Lung (tissue), 12 donors: ENCODE data around the gene ARMC3. TPM values are rescaled to one million over a fixed set of nuclear protein-coding genes. Genes with fewer than 3 reads are reported as not detected.
A peak's percentile ranks its signal among the peaks of the same experiment; 100 is the strongest.

ENCODE experiments used
- ATAC-seq: fragments of 200-7000 bp; cut with Tn5 transposase; one replicate; pipeline ENCODE4 v1.9.1; 2020; ENCODE audit warnings: moderate number of reproducible peaks; ENCODE audit not compliant: insufficient read depth, low FRiP score
- DNase-seq, 3 donors: peaks; one replicate each; pipeline ENCODE4 v3.0.0-alpha.2; 2013 to 2017
- H3K27ac ChIP-seq, 2 donors: one replicate each; pipeline ENCODE4 v1.5.1; 2013; ENCODE audit warnings: mild to moderate bottlenecking in 2 of 2, moderate library complexity in 2 of 2, control low read depth in 1 of 2, inconsistent platforms in 1 of 2, low read depth in 1 of 2, low read length in 1 of 2
- H3K27me3 ChIP-seq, 3 donors: one replicate each; pipeline ENCODE4 v1.5.1; 2013; ENCODE audit warnings: low read length in 2 of 3; ENCODE audit not compliant: control insufficient read depth in 3 of 3, insufficient read depth in 3 of 3
- H3K36me3 ChIP-seq, 4 donors: one replicate each; pipeline ENCODE4 v1.5.1; 2013; ENCODE audit warnings: low read length in 4 of 4, mild to moderate bottlenecking in 1 of 4, moderate library complexity in 1 of 4; ENCODE audit not compliant: control insufficient read depth in 4 of 4, insufficient read depth in 4 of 4
- H3K4me1 ChIP-seq, 5 donors: one replicate each; pipeline ENCODE4 v1.5.1; 2013; ENCODE audit warnings: low read length in 5 of 5, mild to moderate bottlenecking in 2 of 5, moderate library complexity in 1 of 5; ENCODE audit not compliant: control insufficient read depth in 5 of 5, insufficient read depth in 5 of 5
- H3K4me3 ChIP-seq: one replicate; pipeline ENCODE4 v1.5.1; 2013; ENCODE audit warnings: mild to moderate bottlenecking, control low read depth, moderate library complexity
- H3K9ac ChIP-seq, 2 donors: one replicate each; pipeline ENCODE4 v1.5.1; 2013; ENCODE audit warnings: low read length in 2 of 2, control low read depth in 1 of 2; ENCODE audit not compliant: insufficient read depth in 1 of 2
- H3K9me3 ChIP-seq, 4 donors: one replicate each; pipeline ENCODE4 v1.5.1; 2013; ENCODE audit warnings: low read length in 3 of 4, mild to moderate bottlenecking in 1 of 4, moderate library complexity in 1 of 4; ENCODE audit not compliant: control insufficient read depth in 4 of 4, insufficient read depth in 3 of 4
- WGBS, 2 donors: extraction: QIAGEN DNeasy Blood & Tissue Kit; methylation state at CpG; one replicate each; pipeline ENCODE4 v1.1.7; 2013; 5-methylcytosine and 5-hydroxymethylcytosine counted together
- polyA plus RNA-seq, 2 donors: library from polyadenylated mRNA; stranded (reverse); fragments of 200-250 nt; gene quantifications; one replicate each; pipeline ENCODE4 v1.2.1, GENCODE V29; 2013
- total RNA-seq, 2 donors: library from RNA; depleted of rRNA in 1 of 2; stranded (reverse); fragments of >200 nt in 1 of 2; gene quantifications; one replicate each; pipeline ENCODE4 v1.2.1, GENCODE V29; 2014 to 2021
- TF ChIP-seq, protein P1 (sequence below): IDR thresholded peaks from 2 replicates; pipeline ENCODE4 v1.5.1; 2012; ENCODE audit warnings: mild to moderate bottlenecking; ENCODE audit errors: control extremely low read depth, extremely low read depth
- donor health status: control.
- donor health status: control.
- donor health status: Bipolar disorder and iron deficiency.
- donor health status: healthy.
- donor health status: DM: yes; HTN: yes; CAD: no.

The ARMC3 gene
- total and polyA plus RNA-seq, 4 donors: 4.0 to 32.8 (median 13.2) TPM

DNA sequence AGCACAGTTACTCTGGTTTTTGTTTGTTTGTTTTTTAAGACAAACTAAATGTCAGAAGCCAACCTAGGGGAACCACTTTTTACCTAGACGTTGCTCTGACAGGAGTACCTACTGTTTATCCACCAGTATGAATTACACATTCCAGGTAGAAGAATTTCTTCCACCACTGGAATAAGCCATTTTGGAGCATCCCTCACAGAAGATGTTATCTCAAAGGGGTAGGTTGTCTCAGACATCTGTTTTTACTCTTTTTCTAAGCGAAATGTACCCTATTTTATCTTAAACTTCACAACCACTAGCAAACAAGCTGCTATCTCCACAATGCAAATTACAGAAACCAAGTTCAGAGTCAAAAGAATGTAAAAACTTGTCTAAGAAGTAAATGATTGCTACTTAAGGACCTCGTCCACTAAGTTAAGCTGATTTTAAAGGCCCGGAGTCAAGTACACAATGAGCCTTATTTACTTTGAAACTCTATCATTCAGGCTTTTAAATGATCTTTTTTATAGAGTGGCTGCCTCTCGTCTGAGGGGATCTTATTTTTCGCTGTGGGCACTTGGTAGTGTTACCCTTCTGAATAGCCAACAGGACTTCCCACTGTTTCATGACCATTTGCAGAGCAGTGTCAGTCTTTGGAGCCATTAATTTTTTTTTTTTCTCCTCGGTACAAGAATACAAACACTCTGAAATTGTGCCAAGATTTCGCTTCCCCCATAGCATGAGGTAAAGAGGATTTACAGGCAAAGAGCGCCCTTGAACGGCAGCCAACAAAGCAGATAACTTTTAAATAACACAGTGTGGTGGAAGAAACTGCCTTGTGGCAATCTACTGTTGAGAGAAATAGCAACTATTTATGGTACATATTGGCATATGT is 15.7 kb upstream of the ARMC3 start:
- 48 to 63% methylated on average over 10 of the region's 10 CpGs for WGBS, 2 donors
- Histone ChIP-seq H3K9ac (no peak overlapping the region), H3K27ac (no peak overlapping the region), H3K9me3 (peaks cover 0 to 10% (median 3%) of the 10 kb centered on the region in 4 donors), H3K36me3 (no peaks in the 10 kb centered on the region), H3K4me3 (no peak overlapping the region), H3K27me3 (no peaks in the 10 kb centered on the region), H3K4me1 (peaks cover 0 to 10% (median 0%) of the 10 kb centered on the region in 5 donors)
- ATAC-seq (no peak), DNase-seq (peak; percentile 53 to 85 (median 81))
- TF ChIP-seq, protein P1, sequence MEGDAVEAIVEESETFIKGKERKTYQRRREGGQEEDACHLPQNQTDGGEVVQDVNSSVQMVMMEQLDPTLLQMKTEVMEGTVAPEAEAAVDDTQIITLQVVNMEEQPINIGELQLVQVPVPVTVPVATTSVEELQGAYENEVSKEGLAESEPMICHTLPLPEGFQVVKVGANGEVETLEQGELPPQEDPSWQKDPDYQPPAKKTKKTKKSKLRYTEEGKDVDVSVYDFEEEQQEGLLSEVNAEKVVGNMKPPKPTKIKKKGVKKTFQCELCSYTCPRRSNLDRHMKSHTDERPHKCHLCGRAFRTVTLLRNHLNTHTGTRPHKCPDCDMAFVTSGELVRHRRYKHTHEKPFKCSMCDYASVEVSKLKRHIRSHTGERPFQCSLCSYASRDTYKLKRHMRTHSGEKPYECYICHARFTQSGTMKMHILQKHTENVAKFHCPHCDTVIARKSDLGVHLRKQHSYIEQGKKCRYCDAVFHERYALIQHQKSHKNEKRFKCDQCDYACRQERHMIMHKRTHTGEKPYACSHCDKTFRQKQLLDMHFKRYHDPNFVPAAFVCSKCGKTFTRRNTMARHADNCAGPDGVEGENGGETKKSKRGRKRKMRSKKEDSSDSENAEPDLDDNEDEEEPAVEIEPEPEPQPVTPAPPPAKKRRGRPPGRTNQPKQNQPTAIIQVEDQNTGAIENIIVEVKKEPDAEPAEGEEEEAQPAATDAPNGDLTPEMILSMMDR: no peak

DNA sequence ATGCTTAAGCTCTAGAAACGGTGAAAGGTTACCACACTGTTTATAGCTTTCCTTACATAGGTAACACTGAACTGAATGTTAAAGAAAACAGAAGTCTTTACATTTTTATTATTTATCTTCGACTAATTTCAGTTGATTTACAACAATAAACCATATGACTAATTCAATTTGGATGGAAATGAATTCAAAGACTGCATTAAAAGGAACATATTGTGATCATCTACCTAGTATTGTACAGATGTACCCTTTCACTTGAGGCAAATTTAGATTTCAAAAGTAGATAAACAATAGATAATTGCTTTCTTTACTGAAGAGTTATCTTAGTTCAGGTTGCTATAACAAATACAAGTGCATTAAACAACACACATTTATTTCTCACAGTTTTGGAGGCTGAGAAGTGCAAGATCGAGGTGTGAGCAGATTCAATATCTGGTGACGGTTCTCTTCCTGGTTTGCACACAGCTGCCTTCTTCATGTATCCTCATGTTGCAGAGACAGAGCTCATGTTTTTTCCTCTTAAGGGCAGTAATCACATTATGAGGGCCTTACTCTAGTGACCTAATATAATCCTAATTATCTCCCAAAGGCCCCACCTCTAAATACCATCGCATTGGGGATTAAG is 15.0 kb upstream of the ARMC3 start:
- TF ChIP-seq, protein P1: no peak
- Histone ChIP-seq H3K27me3 (no peaks in the 10 kb centered on the region), H3K4me3 (no peak overlapping the region), H3K27ac (no peak overlapping the region), H3K9me3 (peaks cover 0 to 10% (median 3%) of the 10 kb centered on the region in 4 donors), H3K36me3 (no peaks in the 10 kb centered on the region), H3K4me1 (peaks cover 0 to 10% (median 0%) of the 10 kb centered on the region in 5 donors), H3K9ac (no peak overlapping the region)
- WGBS, 2 donors: 69 to 76% methylated on average over 5 of the region's 5 CpGs
- DNase-seq (no peak), ATAC-seq (no peak)

DNA sequence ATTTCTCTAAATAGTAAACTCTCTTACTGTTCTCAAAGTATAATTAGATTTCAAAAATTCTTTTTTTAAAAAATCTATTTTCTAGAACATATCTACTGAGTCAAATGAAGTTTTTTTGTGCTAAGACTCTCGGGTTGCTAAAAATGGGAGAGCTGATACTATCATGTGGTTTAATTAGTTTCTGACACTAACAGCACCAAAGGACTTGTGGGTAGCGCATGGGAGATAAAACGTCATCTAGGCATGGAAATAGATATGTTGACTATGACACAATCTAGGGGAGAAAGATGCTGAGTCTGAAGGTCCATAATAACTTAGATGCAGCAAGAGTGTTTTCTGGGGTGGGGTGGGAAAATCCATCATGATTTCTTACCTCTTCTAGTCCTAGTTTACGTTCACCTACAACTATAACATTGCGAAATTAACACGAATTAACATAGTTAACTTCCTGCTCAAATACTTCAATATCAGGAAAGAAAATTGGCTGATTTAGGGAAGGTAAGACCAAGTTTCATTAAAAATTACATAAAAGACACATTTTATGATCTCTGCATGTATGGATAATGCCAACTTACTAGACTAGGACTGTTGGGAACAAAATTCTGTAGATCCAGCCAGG is 14.3 kb upstream of the ARMC3 start:
- DNase-seq: no peak
- Histone ChIP-seq H3K4me1 (peaks cover 0 to 10% (median 0%) of the 10 kb centered on the region in 5 donors), H3K4me3 (no peak overlapping the region), H3K27ac (no peak overlapping the region), H3K9ac (no peak overlapping the region), H3K27me3 (no peaks in the 10 kb centered on the region), H3K36me3 (no peaks in the 10 kb centered on the region), H3K9me3 (peaks cover 0 to 7% (median 3%) of the 10 kb centered on the region in 4 donors)
- WGBS, 2 donors: 79 to 85% methylated on average over 6 of the region's 6 CpGs
- TF ChIP-seq, protein P1: no peak
- ATAC-seq: no peak
